ENCODE results near the gene MINDY4. TPM values are rescaled to one million over a fixed set of nuclear protein-coding genes. Genes with fewer than 3 reads are reported as not detected.

MINDY4 gene
- total RNA-seq, 2 donors from 2014 or later: 0.93 to 2.5 TPM

DNA sequence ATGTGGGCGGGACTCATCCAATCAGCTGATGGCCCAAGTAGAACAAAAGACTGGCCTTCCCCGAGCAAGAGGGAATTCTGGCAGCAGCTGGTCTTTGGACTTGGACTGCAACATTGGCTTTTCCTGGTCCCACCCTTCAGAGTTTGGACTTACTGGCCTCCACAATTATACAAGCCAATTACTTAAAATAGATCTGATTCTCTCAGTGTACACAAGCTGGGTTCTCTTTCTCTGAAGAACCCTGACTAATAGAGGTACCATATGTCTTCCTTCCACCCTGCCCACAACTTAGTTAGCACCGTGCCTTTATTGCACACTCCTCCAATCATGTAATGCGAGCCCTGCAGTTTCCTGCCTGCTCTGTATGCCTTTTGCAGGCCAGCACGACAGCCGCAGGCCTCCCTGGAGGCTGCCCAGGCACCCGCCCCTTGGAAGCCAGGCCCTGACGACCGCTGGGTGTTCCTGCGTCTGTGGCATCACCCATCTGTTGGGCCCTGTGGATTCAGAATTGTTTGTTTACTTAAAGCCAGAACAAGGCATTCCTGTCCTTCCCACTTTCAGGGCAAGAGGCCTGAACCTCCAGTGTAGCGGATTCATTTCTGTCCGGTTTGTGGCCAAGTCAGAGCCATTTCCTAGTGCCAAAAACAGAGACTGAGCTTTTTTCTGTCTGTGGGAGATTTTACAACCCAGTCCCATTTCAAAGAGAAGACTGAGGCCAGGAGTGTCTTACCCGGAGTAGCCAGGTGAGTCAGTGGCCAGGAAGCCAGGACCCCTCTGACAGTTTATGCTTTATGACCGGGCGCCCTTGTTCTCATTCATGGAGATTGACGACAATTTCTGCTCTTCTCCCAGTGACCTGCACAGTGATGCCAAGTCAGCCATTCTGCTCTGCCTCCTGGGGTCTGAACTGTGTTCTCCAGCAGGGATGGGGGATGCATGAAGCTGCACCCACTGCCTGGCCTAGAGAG is 20.2 kb upstream of the MINDY4 start:
- ATAC-seq: no peak
- H3K36me3 Mint-ChIP-seq: no peaks in the 10 kb centered on the region
- DNase-seq (ENCODE audit: low spot score): no peak
- H3K4me3 Mint-ChIP-seq: no peak overlapping the region
- H3K9me3 Mint-ChIP-seq: no peaks in the 10 kb centered on the region
- H3K4me1 Mint-ChIP-seq (ENCODE audit: low read depth in 2 of 2): no peaks in the 10 kb centered on the region
- peaks cover 0 to 10% of the 10 kb centered on the region in 2 donors for H3K27me3 Mint-ChIP-seq
- no peak overlapping the region for H3K27ac Mint-ChIP-seq

- Mint-ChIP-seq H3K4me3 (no peak within 1 kb of the TSS), H3K9me3 (no peaks in the 10 kb centered on the region), H3K27me3 (peaks cover 0 to 10% of the 10 kb centered on the region in 2 donors), H3K27ac (no peak within 1 kb of the TSS), H3K4me1 (ENCODE audit: low read depth in 2 of 2) (no peaks in the 10 kb centered on the region), H3K36me3 (no peaks in the 10 kb centered on the region)
- no peak for ATAC-seq
- DNase-seq (ENCODE audit: low spot score): no peak
Observed at GRCh38 chr7:30751696-30752273, 19.4 kb upstream of the MINDY4 start, which contains the start of gene INMT. TSS of gene INMT (plus strand) at chr7:30752135. CDS start at chr7:30752151, 16 bp downstream.

- H3K9me3 Mint-ChIP-seq: no peaks in the 10 kb centered on the region
- H3K27ac Mint-ChIP-seq: no peak overlapping the region
- H3K36me3 Mint-ChIP-seq: no peaks in the 10 kb centered on the region
- H3K27me3 Mint-ChIP-seq: peaks cover 3 to 10% of the 10 kb centered on the region in 2 donors
- DNase-seq (ENCODE audit: low spot score): no peak
- ATAC-seq: peak; percentile 7 to 15
- no peaks in the 10 kb centered on the region for H3K4me1 Mint-ChIP-seq (ENCODE audit: low read depth in 2 of 2)
- H3K4me3 Mint-ChIP-seq: no peak overlapping the region
Observed at GRCh38 chr7:30752484-30752883, 18.7 kb upstream of the MINDY4 start.

- no peaks in the 10 kb centered on the region for H3K36me3 Mint-ChIP-seq
- no peak overlapping the region for H3K4me3 Mint-ChIP-seq
- peaks cover 3 to 10% of the 10 kb centered on the region in 2 donors for H3K27me3 Mint-ChIP-seq
- no peaks in the 10 kb centered on the region for H3K9me3 Mint-ChIP-seq
- H3K27ac Mint-ChIP-seq: no peak overlapping the region
- ATAC-seq (no peak), DNase-seq (ENCODE audit: low spot score) (no peak)
- H3K4me1 Mint-ChIP-seq (ENCODE audit: low read depth in 2 of 2): no peaks in the 10 kb centered on the region
Observed at GRCh38 chr7:30752979-30753378, 18.2 kb upstream of the MINDY4 start.

- peaks cover 3 to 13% of the 10 kb centered on the region in 2 donors for H3K27me3 Mint-ChIP-seq
- ATAC-seq (no peak), DNase-seq (ENCODE audit: low spot score) (no peak)
- H3K4me3 Mint-ChIP-seq: no peak overlapping the region
- H3K4me1 Mint-ChIP-seq (ENCODE audit: low read depth in 2 of 2): no peaks in the 10 kb centered on the region
- no peaks in the 10 kb centered on the region for H3K36me3 Mint-ChIP-seq
- no peaks in the 10 kb centered on the region for H3K9me3 Mint-ChIP-seq
- no peak overlapping the region for H3K27ac Mint-ChIP-seq
Observed at GRCh38 chr7:30754315-30754877, 16.8 kb upstream of the MINDY4 start.

DNA sequence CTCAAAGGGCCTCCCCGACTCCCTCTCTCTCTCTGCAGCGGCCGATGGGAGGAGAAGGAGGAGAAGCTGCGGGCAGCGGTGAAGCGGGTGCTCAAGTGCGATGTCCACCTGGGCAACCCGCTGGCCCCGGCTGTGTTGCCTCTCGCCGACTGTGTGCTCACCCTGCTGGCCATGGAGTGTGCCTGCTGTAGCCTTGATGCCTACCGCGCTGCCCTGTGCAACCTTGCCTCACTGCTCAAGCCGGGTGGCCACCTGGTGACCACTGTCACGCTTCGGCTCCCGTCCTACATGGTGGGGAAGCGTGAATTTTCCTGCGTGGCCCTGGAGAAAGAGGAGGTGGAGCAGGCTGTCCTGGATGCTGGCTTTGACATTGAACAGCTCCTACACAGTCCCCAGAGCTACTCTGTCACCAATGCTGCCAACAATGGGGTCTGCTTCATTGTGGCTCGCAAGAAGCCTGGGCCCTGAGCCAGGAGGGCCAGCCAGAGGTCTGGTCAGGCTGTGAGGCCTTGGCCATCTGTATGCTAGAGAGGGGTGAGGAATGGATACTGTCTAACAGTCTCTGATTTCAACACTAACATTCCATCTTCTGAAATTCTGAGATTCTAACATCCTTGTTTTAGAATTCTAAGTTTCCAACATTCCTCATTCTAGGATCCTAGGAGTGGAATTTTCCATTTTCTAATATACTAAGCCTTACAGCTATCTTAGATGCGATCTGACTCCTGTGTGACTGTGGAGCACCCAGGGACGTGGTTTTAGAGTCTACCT is 15.6 kb upstream of the MINDY4 start:
- Mint-ChIP-seq H3K9me3 (no peaks in the 10 kb centered on the region), H3K4me3 (no peak overlapping the region), H3K27ac (no peak overlapping the region), H3K36me3 (no peaks in the 10 kb centered on the region), H3K27me3 (peaks cover 3 to 19% of the 10 kb centered on the region in 2 donors), H3K4me1 (ENCODE audit: low read depth in 2 of 2) (no peaks in the 10 kb centered on the region)
- ATAC-seq (no peak), DNase-seq (ENCODE audit: low spot score) (no peak)

DNA sequence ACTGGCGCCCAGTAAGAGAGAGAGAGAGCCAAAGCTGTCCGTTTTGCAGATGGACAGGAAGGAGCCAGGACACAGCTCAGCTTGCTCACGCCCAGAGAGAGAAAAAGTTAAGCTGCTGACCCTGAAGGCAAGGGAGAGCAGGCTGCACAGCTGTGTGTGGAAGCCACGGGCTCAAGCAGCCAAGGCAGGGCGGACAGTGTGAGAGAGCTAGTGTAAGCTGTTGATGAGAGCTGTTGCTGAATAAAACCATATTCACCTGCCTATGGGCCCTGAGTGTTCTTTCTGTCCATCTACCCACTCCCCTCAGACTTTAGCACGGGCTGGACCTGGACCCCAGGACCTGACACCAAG is 13.9 kb upstream of the MINDY4 start:
- peaks cover 3 to 19% of the 10 kb centered on the region in 2 donors for H3K27me3 Mint-ChIP-seq
- no peaks in the 10 kb centered on the region for H3K9me3 Mint-ChIP-seq
- DNase-seq (ENCODE audit: low spot score): no peak
- no peak for ATAC-seq
- no peak overlapping the region for H3K27ac Mint-ChIP-seq
- H3K4me1 Mint-ChIP-seq (ENCODE audit: low read depth in 2 of 2): no peaks in the 10 kb centered on the region
- no peak overlapping the region for H3K4me3 Mint-ChIP-seq
- no peaks in the 10 kb centered on the region for H3K36me3 Mint-ChIP-seq

DNA sequence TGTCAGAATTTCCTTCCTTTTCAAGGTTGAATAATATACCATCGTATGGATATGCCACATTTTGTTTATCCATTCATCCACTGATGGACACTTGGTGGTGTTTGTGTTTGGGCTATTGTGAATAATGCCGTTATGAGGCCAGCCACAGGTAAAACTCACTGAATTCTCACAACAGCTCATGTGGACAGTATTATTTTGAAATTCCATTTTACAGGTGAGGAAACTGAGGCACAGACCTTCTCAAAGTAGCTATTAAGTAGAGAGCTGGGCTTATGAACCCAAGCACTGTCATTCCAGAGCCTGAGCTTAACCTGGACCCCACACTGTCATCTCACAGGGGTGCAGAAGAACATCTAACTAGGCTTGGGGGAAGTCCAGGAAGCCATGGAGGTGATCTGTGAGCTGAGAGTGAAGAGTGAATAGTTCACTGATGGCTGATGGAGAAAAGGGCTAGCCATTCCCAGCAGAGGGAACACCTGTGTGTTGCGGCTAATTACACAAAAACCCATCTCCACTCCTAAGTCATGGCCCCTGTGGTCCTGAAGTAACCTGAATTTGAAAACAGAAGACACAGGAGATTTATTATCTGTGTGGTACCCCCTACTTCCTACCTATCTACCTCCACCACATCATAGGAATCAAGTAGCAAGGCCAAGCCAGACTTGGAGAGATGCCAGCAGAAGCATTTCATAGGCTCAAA is 10.6 kb upstream of the MINDY4 start:
- DNase-seq (ENCODE audit: low spot score) (no peak), ATAC-seq (no peak)
- no peaks in the 10 kb centered on the region for H3K36me3 Mint-ChIP-seq
- H3K4me1 Mint-ChIP-seq (ENCODE audit: low read depth in 2 of 2): no peaks in the 10 kb centered on the region
- H3K27ac Mint-ChIP-seq: no peak overlapping the region
- peaks cover 5 to 9% of the 10 kb centered on the region in 2 donors for H3K27me3 Mint-ChIP-seq
- H3K4me3 Mint-ChIP-seq: no peak overlapping the region
- no peaks in the 10 kb centered on the region for H3K9me3 Mint-ChIP-seq

GRCh38 chr7:30761214-30762156 is 9.7 kb upstream of the MINDY4 start:
- ATAC-seq (no peak), DNase-seq (ENCODE audit: low spot score) (no peak)
- Mint-ChIP-seq H3K4me3 (no peak overlapping the region), H3K4me1 (ENCODE audit: low read depth in 2 of 2) (no peaks in the 10 kb centered on the region), H3K9me3 (no peaks in the 10 kb centered on the region), H3K27ac (no peak overlapping the region), H3K36me3 (no peaks in the 10 kb centered on the region), H3K27me3 (peaks cover 5 to 9% of the 10 kb centered on the region in 2 donors)

GRCh38 chr7:30764030-30764975 is 6.9 kb upstream of the MINDY4 start:
- H3K4me1 Mint-ChIP-seq (ENCODE audit: low read depth in 2 of 2): no peaks in the 10 kb centered on the region
- no peak for DNase-seq (ENCODE audit: low spot score)
- H3K9me3 Mint-ChIP-seq: no peaks in the 10 kb centered on the region
- H3K27me3 Mint-ChIP-seq: peaks cover 4 to 7% of the 10 kb centered on the region in 2 donors
- H3K4me3 Mint-ChIP-seq: no peak overlapping the region
- H3K27ac Mint-ChIP-seq: no peak overlapping the region
- H3K36me3 Mint-ChIP-seq: no peaks in the 10 kb centered on the region
- ATAC-seq: no peak

DNA sequence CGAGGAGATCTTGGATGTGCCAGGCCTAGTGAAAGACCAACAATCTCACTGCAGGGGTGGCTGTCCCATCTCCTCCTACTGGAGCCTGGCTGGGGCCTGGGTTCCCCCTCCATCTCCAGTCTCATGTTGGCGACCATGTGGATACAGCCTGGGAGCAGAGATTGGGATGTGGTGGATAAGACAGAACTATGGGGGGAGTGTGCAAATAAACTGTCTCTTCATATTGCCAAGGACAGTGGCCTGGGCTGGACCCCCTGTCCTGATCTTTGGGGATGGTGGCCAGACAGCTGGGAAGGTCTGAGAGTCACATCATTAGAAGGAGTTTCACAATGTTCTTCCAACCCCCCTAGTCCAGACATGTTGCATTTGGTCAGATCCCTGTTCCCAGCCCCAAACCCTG is 5.8 kb upstream of the MINDY4 start:
- no peak for ATAC-seq
- peaks cover 0 to 4% of the 10 kb centered on the region in 2 donors for H3K27me3 Mint-ChIP-seq
- no peak overlapping the region for H3K27ac Mint-ChIP-seq
- H3K4me3 Mint-ChIP-seq: no peak overlapping the region
- H3K4me1 Mint-ChIP-seq (ENCODE audit: low read depth in 2 of 2): no peaks in the 10 kb centered on the region
- no peaks in the 10 kb centered on the region for H3K9me3 Mint-ChIP-seq
- no peaks in the 10 kb centered on the region for H3K36me3 Mint-ChIP-seq
- no peak for DNase-seq (ENCODE audit: low spot score)

DNA sequence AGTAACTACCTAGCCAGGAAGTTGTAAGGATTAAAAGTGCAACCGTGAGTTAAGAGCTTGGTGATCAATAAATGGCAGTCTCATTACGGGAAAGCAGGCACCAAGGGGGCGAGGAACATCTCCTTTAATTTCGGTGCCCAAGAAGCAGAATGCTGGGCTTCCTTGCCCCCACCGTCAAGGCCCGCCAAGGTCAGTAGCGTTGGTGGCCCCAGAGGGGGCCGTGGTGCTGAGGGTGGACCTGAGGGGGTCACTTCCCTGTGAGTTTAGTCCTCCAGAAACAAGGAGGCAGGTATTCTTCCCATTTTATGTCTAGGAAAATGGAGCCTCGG is 408 bp upstream of the MINDY4 start:
- DNase-seq (ENCODE audit: low spot score) (no peak), ATAC-seq (no peak)
- Mint-ChIP-seq H3K27ac (peak overlapping the region in 1 of 2 donors; percentile 40), H3K4me3 (peak overlapping the region; percentile 72), H3K9me3 (no peaks in the 10 kb centered on the region), H3K4me1 (ENCODE audit: low read depth in 2 of 2) (peaks cover 4 to 5% of the 10 kb centered on the region in 2 donors), H3K27me3 (peaks cover 0 to 2% of the 10 kb centered on the region in 2 donors), H3K36me3 (no peaks in the 10 kb centered on the region)
